Activated naive CD8-positive, alpha-beta T cell (primary cell): ENCODE measurements around the gene MPP3.

Experiments
- H3K27ac Mint-ChIP-seq: one replicate; pipeline ENCODE4 v1.8.0; 2021; ENCODE audit warnings: mixed read lengths
- H3K27me3 Mint-ChIP-seq: one replicate; pipeline ENCODE4 v1.8.0; 2021; ENCODE audit warnings: mixed read lengths
- H3K36me3 Mint-ChIP-seq: one replicate; pipeline ENCODE4 v1.8.0; 2021; ENCODE audit warnings: mixed read lengths
- H3K4me1 Mint-ChIP-seq: one replicate; pipeline ENCODE4 v1.8.0; 2021; ENCODE audit warnings: low read depth, mixed read lengths
- H3K4me3 Mint-ChIP-seq: one replicate; pipeline ENCODE4 v1.8.0; 2021; ENCODE audit warnings: mild to moderate bottlenecking, mixed read lengths
- H3K9me3 Mint-ChIP-seq: one replicate; pipeline ENCODE4 v1.8.0; 2021; ENCODE audit warnings: low read depth, mixed read lengths

MPP3 gene

GRCh38 chr17:43829738-43830137 lies 3.2 kb downstream of the MPP3 start:
- Mint-ChIP-seq H3K27me3 (peaks cover 8% of the 10 kb centered on the region), H3K4me1 (peaks cover 17% of the 10 kb centered on the region), H3K27ac (no peak overlapping the region), H3K36me3 (no peaks in the 10 kb centered on the region), H3K9me3 (no peaks in the 10 kb centered on the region), H3K4me3 (no peak overlapping the region)

GRCh38 chr17:43827596-43827995 lies 5.3 kb downstream of the MPP3 start:
- H3K4me3 Mint-ChIP-seq = no peak overlapping the region
- H3K9me3 Mint-ChIP-seq = no peaks in the 10 kb centered on the region
- H3K36me3 Mint-ChIP-seq = no peaks in the 10 kb centered on the region
- no peaks in the 10 kb centered on the region for H3K27me3 Mint-ChIP-seq
- no peak overlapping the region for H3K27ac Mint-ChIP-seq
- H3K4me1 Mint-ChIP-seq = peaks cover 8% of the 10 kb centered on the region

GRCh38 chr17:43826206-43826605 lies 6.7 kb downstream of the MPP3 start:
- H3K27ac Mint-ChIP-seq = no peak overlapping the region
- no peaks in the 10 kb centered on the region for H3K9me3 Mint-ChIP-seq
- H3K4me3 Mint-ChIP-seq = no peak overlapping the region
- H3K36me3 Mint-ChIP-seq = no peaks in the 10 kb centered on the region
- H3K27me3 Mint-ChIP-seq = no peaks in the 10 kb centered on the region
- peaks cover 2% of the 10 kb centered on the region for H3K4me1 Mint-ChIP-seq

GRCh38 chr17:43825567-43825966 lies 7.4 kb downstream of the MPP3 start:
- Mint-ChIP-seq H3K27me3 (no peaks in the 10 kb centered on the region), H3K36me3 (no peaks in the 10 kb centered on the region)

GRCh38 chr17:43823350-43824084 lies 9.4 kb downstream of the MPP3 start:
- Mint-ChIP-seq H3K4me3 (no peak overlapping the region), H3K9me3 (no peaks in the 10 kb centered on the region), H3K27ac (no peak overlapping the region), H3K36me3 (no peaks in the 10 kb centered on the region), H3K4me1 (no peaks in the 10 kb centered on the region), H3K27me3 (no peaks in the 10 kb centered on the region)

More at GRCh38 chr17:43825567-43825966, 7.4 kb downstream of the MPP3 start:
- H3K4me3 Mint-ChIP-seq = no peak overlapping the region
- H3K4me1 Mint-ChIP-seq = no peaks in the 10 kb centered on the region
- H3K9me3 Mint-ChIP-seq = no peaks in the 10 kb centered on the region
- H3K27ac Mint-ChIP-seq = no peak overlapping the region

- Mint-ChIP-seq H3K4me3 (no peak overlapping the region), H3K4me1 (no peaks in the 10 kb centered on the region), H3K36me3 (no peaks in the 10 kb centered on the region)
Observed at GRCh38 chr17:43822570-43823190, 10.3 kb downstream of the MPP3 start.

GRCh38 chr17:43820759-43821158 lies 12.2 kb downstream of the MPP3 start:
- Mint-ChIP-seq H3K27ac (no peak overlapping the region), H3K4me3 (no peak overlapping the region), H3K27me3 (no peaks in the 10 kb centered on the region), H3K4me1 (no peaks in the 10 kb centered on the region), H3K36me3 (no peaks in the 10 kb centered on the region), H3K9me3 (no peaks in the 10 kb centered on the region)

More at GRCh38 chr17:43822570-43823190, 10.3 kb downstream of the MPP3 start:
- Mint-ChIP-seq H3K27ac (no peak overlapping the region), H3K9me3 (no peaks in the 10 kb centered on the region), H3K27me3 (no peaks in the 10 kb centered on the region)

GRCh38 chr17:43818966-43819365 lies 14.0 kb downstream of the MPP3 start:
- no peaks in the 10 kb centered on the region for H3K4me1 Mint-ChIP-seq
- H3K27ac Mint-ChIP-seq = no peak overlapping the region
- H3K36me3 Mint-ChIP-seq = no peaks in the 10 kb centered on the region
- H3K27me3 Mint-ChIP-seq = no peaks in the 10 kb centered on the region
- no peaks in the 10 kb centered on the region for H3K9me3 Mint-ChIP-seq
- no peak overlapping the region for H3K4me3 Mint-ChIP-seq

- Mint-ChIP-seq H3K4me3 (no peak overlapping the region), H3K4me1 (no peaks in the 10 kb centered on the region), H3K27me3 (no peaks in the 10 kb centered on the region), H3K27ac (no peak overlapping the region), H3K9me3 (no peaks in the 10 kb centered on the region), H3K36me3 (no peaks in the 10 kb centered on the region)
Observed at GRCh38 chr17:43817826-43818225, 15.1 kb downstream of the MPP3 start.

GRCh38 chr17:43816336-43817320 lies 16.3 kb downstream of the MPP3 start:
- no peak overlapping the region for H3K27ac Mint-ChIP-seq
- H3K9me3 Mint-ChIP-seq = no peaks in the 10 kb centered on the region
- no peaks in the 10 kb centered on the region for H3K27me3 Mint-ChIP-seq
- H3K36me3 Mint-ChIP-seq = no peaks in the 10 kb centered on the region
- H3K4me1 Mint-ChIP-seq = no peaks in the 10 kb centered on the region
- no peak overlapping the region for H3K4me3 Mint-ChIP-seq

- no peak overlapping the region for H3K27ac Mint-ChIP-seq
- H3K4me3 Mint-ChIP-seq = no peak overlapping the region
- H3K4me1 Mint-ChIP-seq = no peaks in the 10 kb centered on the region
- no peaks in the 10 kb centered on the region for H3K27me3 Mint-ChIP-seq
- H3K9me3 Mint-ChIP-seq = no peaks in the 10 kb centered on the region
- H3K36me3 Mint-ChIP-seq = no peaks in the 10 kb centered on the region
Observed at GRCh38 chr17:43814714-43815113, 18.2 kb downstream of the MPP3 start.

GRCh38 chr17:43814026-43814425 lies 18.9 kb downstream of the MPP3 start:
- Mint-ChIP-seq H3K4me1 (no peaks in the 10 kb centered on the region), H3K4me3 (no peak overlapping the region), H3K27ac (no peak overlapping the region), H3K27me3 (no peaks in the 10 kb centered on the region), H3K36me3 (no peaks in the 10 kb centered on the region), H3K9me3 (no peaks in the 10 kb centered on the region)

GRCh38 chr17:43813386-43813785 lies 19.6 kb downstream of the MPP3 start:
- H3K9me3 Mint-ChIP-seq = no peaks in the 10 kb centered on the region
- H3K36me3 Mint-ChIP-seq = no peaks in the 10 kb centered on the region
- H3K4me3 Mint-ChIP-seq = no peak overlapping the region
- H3K4me1 Mint-ChIP-seq = no peaks in the 10 kb centered on the region
- peaks cover 1% of the 10 kb centered on the region for H3K27me3 Mint-ChIP-seq
- H3K27ac Mint-ChIP-seq = no peak overlapping the region

GRCh38 chr17:43812396-43813265 lies 20.3 kb downstream of the MPP3 start:
- H3K9me3 Mint-ChIP-seq = no peaks in the 10 kb centered on the region
- no peaks in the 10 kb centered on the region for H3K4me1 Mint-ChIP-seq
- no peaks in the 10 kb centered on the region for H3K36me3 Mint-ChIP-seq
- H3K27me3 Mint-ChIP-seq = peaks cover 3% of the 10 kb centered on the region
- H3K27ac Mint-ChIP-seq = no peak overlapping the region
- no peak overlapping the region for H3K4me3 Mint-ChIP-seq
